Prostate gland (tissue), 2 donors: ENCODE measurements around the gene HJURP.

Source experiments
- POLR2A ChIP-seq: fragments of 450-650 bp; IDR thresholded peaks from one replicate; pipeline ENCODE4 v1.6.1; 2016; ENCODE audit warnings: antibody characterized with exemption, mild to moderate bottlenecking
- POLR2AphosphoS5 ChIP-seq: sonication (generic); formaldehyde crosslinking; IDR thresholded peaks from one replicate; pipeline ENCODE4 v1.6.1; 2017; ENCODE audit warnings: antibody characterized with exemption
- TF ChIP-seq, protein P1 (sequence below), 4 experiments: fragments of 200-600 bp in 2 of 4; fragments of 450-650 bp in 2 of 4; sonication (generic) in 2 of 4; IDR thresholded peaks; 1 replicate in 3 of 4; 2 replicates in 1 of 4; pipeline ENCODE4 v1.5.1; 2016 to 2019; ENCODE audit warnings: antibody characterized with exemption in 4 of 4, mild to moderate bottlenecking in 2 of 4, moderate library complexity in 2 of 4

DNA sequence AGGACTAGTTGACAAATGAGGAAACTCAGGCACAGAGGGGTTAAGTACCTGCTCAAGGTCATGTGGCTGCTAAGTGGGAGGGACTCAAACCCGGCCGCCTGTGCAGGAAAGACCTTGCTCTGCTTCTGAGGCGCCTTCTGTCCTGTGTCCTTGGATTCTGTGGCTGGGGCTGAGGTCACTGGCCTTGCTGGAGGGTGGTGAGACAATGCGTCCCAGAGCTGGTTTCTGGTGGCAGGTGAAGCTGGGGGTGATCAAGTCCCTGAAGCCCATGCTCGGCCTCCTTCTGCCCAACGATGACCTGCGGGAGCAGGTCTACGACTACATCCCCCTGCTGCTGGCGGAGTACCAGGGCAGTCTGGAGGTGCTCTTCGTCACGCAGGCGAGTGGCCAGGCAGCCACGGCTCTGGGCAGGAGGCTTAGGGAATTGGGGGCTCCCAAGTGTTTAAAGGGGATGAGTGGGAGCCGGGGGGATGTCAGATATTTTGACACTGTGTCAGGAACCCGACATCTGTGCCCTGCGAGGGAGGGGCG, 60.1 kb downstream of the HJURP start:
- TF ChIP-seq POLR2A, result no peak
- TF ChIP-seq, protein P1, sequence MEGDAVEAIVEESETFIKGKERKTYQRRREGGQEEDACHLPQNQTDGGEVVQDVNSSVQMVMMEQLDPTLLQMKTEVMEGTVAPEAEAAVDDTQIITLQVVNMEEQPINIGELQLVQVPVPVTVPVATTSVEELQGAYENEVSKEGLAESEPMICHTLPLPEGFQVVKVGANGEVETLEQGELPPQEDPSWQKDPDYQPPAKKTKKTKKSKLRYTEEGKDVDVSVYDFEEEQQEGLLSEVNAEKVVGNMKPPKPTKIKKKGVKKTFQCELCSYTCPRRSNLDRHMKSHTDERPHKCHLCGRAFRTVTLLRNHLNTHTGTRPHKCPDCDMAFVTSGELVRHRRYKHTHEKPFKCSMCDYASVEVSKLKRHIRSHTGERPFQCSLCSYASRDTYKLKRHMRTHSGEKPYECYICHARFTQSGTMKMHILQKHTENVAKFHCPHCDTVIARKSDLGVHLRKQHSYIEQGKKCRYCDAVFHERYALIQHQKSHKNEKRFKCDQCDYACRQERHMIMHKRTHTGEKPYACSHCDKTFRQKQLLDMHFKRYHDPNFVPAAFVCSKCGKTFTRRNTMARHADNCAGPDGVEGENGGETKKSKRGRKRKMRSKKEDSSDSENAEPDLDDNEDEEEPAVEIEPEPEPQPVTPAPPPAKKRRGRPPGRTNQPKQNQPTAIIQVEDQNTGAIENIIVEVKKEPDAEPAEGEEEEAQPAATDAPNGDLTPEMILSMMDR (IDR thresholded peaks at IDR 0.05), result no peak
- TF ChIP-seq POLR2AphosphoS5, result no peak
